Smooth muscle cell (in vitro differentiated cells): Measurements from ENCODE around the gene SLC6A12. TPM values are rescaled to one million over a fixed set of nuclear protein-coding genes. Genes with fewer than 3 reads are reported as not detected.

Experiments used
- DNase-seq: peaks from one replicate; lab custom pipeline; 2025; ENCODE audit not compliant: unreplicated experiment; lab: John Stamatoyannopoulos, UW
- H2AFZ ChIP-seq: fragments of 200-600 bp; sonication (generic); 2 replicates; pipeline ENCODE4 v1.6.0; 2016; ENCODE audit warnings: antibody characterized with exemption, low read depth, mild to moderate bottlenecking
- H3F3A ChIP-seq: fragments of 200-600 bp; sonication (generic); 2 replicates; pipeline ENCODE4 v1.6.0; 2017; ENCODE audit warnings: antibody characterized with exemption, low read depth
- H3K27ac ChIP-seq: fragments of 200-600 bp; sonication (generic); 2 replicates; pipeline ENCODE4 v1.5.1; 2016; ENCODE audit warnings: low read depth, mild to moderate bottlenecking
- H3K27me3 ChIP-seq: fragments of 200-600 bp; sonication (generic); 2 replicates; pipeline ENCODE4 v1.6.1; 2016; ENCODE audit warnings: low read depth, mild to moderate bottlenecking
- H3K36me3 ChIP-seq: fragments of 200-600 bp; sonication (generic); 2 replicates; pipeline ENCODE4 v1.5.1; 2016; ENCODE audit warnings: low read depth
- H3K4me1 ChIP-seq: fragments of 200-600 bp; sonication (generic); 2 replicates; pipeline ENCODE4 v1.5.1; 2016; ENCODE audit warnings: low read depth
- H3K4me2 ChIP-seq: fragments of 200-600 bp; sonication (generic); 2 replicates; pipeline ENCODE4 v1.6.0; 2016; ENCODE audit warnings: mild to moderate bottlenecking
- H3K4me3 ChIP-seq: fragments of 200-600 bp; sonication (generic); 2 replicates; pipeline ENCODE4 v1.5.1; 2016; ENCODE audit warnings: mild to moderate bottlenecking
- H3K79me2 ChIP-seq: fragments of 200-600 bp; sonication (generic); 2 replicates; pipeline ENCODE4 v1.6.0; 2016; ENCODE audit warnings: low read depth, mild to moderate bottlenecking
- H3K9ac ChIP-seq: fragments of 200-600 bp; sonication (generic); 2 replicates; pipeline ENCODE4 v1.6.0; 2016; ENCODE audit warnings: low read depth
- H3K9me3 ChIP-seq: fragments of 200-600 bp; sonication (generic); replicated peaks from 2 replicates; pipeline ENCODE4 v1.5.1; 2016; ENCODE audit warnings: low read depth
- H4K20me1 ChIP-seq: fragments of 200-600 bp; sonication (generic); 2 replicates; pipeline ENCODE4 v1.6.0; 2016; ENCODE audit warnings: low read depth
- WGBS: methylation state at CpG from one replicate; pipeline ENCODE4 v1.1.7; 2016; ENCODE audit warnings: low lambda C conversion rate; 5-methylcytosine and 5-hydroxymethylcytosine counted together
- polyA plus RNA-seq: library from polyadenylated mRNA; unstranded; fragments of >200 nt; fragmentation: Nextera tagmentation; extraction: Ambion mirVana; gene quantifications from 2 replicates; pipeline ENCODE4 v1.2.1, GENCODE V29; 2016
- total RNA-seq: library from RNA; depleted of rRNA; stranded (reverse); fragments of >200 nt; gene quantifications from 2 replicates; pipeline ENCODE4 v1.2.3, GENCODE V29; 2014
- TF ChIP-seq, protein P1 (sequence below): fragments of 200-600 bp; sonication (generic); IDR thresholded peaks from 2 replicates; pipeline ENCODE4 v1.5.1; 2017; ENCODE audit warnings: borderline replicate concordance, mild to moderate bottlenecking, antibody characterized with exemption; ENCODE audit not compliant: insufficient read depth, poor library complexity, severe bottlenecking

The SLC6A12 gene
- total and polyA plus RNA-seq, 2 experiments from 2014 or later, result 0.22 TPM; not detected in 1

DNA sequence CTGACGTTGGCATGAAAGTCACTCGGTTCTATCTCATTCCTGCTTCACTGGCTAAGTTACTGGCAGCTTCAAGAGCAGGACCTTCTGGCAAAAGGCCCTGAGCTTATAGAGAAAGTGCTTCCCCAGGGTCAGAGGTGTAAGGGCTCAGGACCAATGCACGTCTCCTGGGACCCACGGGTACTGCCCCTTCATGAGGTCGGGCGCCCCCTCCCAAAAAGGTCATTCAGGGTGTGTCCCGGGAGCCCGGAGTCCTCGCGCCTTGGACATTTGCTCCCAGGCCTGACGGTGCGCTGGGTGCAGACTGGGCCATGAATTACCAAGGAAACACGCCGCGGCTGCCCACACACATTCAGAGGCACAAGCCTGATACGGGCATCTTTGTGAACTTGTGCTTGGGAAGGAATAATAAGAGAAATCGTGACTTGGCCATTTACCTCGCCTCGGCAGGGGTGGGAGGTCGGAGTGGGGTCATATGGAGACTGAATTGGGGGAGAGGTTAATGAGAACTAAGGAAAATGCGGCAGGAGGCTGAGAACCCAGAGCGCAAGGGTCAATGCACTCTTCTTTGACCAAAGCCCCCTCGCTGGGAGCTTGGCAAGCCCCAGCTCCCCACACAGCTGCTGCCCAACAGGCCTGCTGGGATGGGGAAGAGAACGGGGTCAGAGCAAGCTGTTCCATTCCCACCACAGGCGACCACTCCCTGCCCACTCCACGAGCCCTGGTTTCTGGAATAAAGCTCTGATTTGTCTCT is 15.7 kb upstream of the SLC6A12 start:
- WGBS, result 88% methylated on average over 26 of the region's 26 CpGs
- TF ChIP-seq, protein P1, sequence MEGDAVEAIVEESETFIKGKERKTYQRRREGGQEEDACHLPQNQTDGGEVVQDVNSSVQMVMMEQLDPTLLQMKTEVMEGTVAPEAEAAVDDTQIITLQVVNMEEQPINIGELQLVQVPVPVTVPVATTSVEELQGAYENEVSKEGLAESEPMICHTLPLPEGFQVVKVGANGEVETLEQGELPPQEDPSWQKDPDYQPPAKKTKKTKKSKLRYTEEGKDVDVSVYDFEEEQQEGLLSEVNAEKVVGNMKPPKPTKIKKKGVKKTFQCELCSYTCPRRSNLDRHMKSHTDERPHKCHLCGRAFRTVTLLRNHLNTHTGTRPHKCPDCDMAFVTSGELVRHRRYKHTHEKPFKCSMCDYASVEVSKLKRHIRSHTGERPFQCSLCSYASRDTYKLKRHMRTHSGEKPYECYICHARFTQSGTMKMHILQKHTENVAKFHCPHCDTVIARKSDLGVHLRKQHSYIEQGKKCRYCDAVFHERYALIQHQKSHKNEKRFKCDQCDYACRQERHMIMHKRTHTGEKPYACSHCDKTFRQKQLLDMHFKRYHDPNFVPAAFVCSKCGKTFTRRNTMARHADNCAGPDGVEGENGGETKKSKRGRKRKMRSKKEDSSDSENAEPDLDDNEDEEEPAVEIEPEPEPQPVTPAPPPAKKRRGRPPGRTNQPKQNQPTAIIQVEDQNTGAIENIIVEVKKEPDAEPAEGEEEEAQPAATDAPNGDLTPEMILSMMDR, result no peak
- DNase-seq, result no peak
- Histone ChIP-seq H2AFZ (no peak overlapping the region), H3K4me3 (no peak overlapping the region), H3K27ac (no peak overlapping the region), H3K4me2 (no peak overlapping the region), H3F3A (no peaks in the 10 kb centered on the region), H3K9ac (no peak overlapping the region), H3K9me3 (no peaks in the 10 kb centered on the region), H3K79me2 (no peaks in the 10 kb centered on the region), H3K27me3 (no peaks in the 10 kb centered on the region), H3K4me1 (peaks cover 8% of the 10 kb centered on the region), H4K20me1 (no peaks in the 10 kb centered on the region), H3K36me3 (no peaks in the 10 kb centered on the region)

DNA sequence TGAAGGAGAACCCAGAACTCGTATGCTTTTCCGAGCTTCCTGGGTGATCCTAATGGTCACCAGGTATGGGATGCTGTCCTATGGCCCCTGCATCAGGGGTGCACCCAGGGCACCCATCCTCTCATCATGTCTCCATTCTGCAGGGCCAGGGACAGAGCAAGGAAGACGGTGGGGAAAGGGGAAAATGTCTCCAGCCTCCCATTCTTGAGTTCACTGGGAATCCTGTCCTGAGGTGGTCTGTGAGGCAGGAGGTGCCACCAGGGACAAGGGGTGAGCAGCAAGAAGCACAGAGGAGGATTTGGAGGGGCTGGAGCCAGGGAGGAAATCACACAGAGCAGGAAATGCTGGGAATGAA is 14.9 kb upstream of the SLC6A12 start:
- 92% methylated on average over 3 of the region's 3 CpGs for WGBS

GRCh38 chr12:227923-228845 is 14.2 kb upstream of the SLC6A12 start:
- Histone ChIP-seq H2AFZ (no peak overlapping the region), H3K4me1 (peaks cover 8% of the 10 kb centered on the region), H3F3A (no peaks in the 10 kb centered on the region), H3K9me3 (no peaks in the 10 kb centered on the region), H3K9ac (no peak overlapping the region), H3K4me2 (no peak overlapping the region), H3K36me3 (no peaks in the 10 kb centered on the region), H3K27ac (no peak overlapping the region), H3K79me2 (no peaks in the 10 kb centered on the region), H4K20me1 (no peaks in the 10 kb centered on the region), H3K4me3 (no peak overlapping the region), H3K27me3 (no peaks in the 10 kb centered on the region)
- DNase-seq, result no peak
- 86% methylated on average over 18 of the region's 18 CpGs for WGBS
- TF ChIP-seq, protein P1, result no peak

More for the DNA sequence above, 14.9 kb upstream of the SLC6A12 start:
- Histone ChIP-seq H4K20me1 (no peaks in the 10 kb centered on the region), H3K4me2 (no peak overlapping the region), H3K4me1 (peaks cover 8% of the 10 kb centered on the region), H3F3A (no peaks in the 10 kb centered on the region), H2AFZ (no peak overlapping the region), H3K27ac (no peak overlapping the region), H3K9me3 (no peaks in the 10 kb centered on the region), H3K79me2 (no peaks in the 10 kb centered on the region), H3K27me3 (no peaks in the 10 kb centered on the region), H3K36me3 (no peaks in the 10 kb centered on the region), H3K9ac (no peak overlapping the region), H3K4me3 (no peak overlapping the region)
- TF ChIP-seq, protein P1, result no peak
- DNase-seq, result no peak
